IPS-NIHi7 (cell line): Measurements from ENCODE around the gene CDKAL1.
A peak's percentile ranks its signal among the peaks of the same experiment; 100 is the strongest.

Experiments
- DNase-seq: peaks from one replicate; pipeline ENCODE4 v3.0.0; 2012; ENCODE audit warnings: mixed read lengths; ENCODE audit errors: extremely low spot score

Gene CDKAL1

GRCh38 chr6:20960067-20960466 is 425.8 kb downstream of the CDKAL1 start:
- DNase-seq = no peak

- no peak for DNase-seq
Measured at GRCh38 chr6:20965276-20965675, 431.0 kb downstream of the CDKAL1 start.

- DNase-seq = no peak
Measured at GRCh38 chr6:20965915-20966314, 431.7 kb downstream of the CDKAL1 start.

GRCh38 chr6:20969551-20969950 is 435.3 kb downstream of the CDKAL1 start:
- no peak for DNase-seq

GRCh38 chr6:20976391-20976918 is 442.2 kb downstream of the CDKAL1 start:
- no peak for DNase-seq

GRCh38 chr6:20978151-20978614 is 443.9 kb downstream of the CDKAL1 start:
- no peak for DNase-seq

GRCh38 chr6:20979076-20979475 is 444.8 kb downstream of the CDKAL1 start:
- DNase-seq = no peak

GRCh38 chr6:20983961-20984360 is 449.7 kb downstream of the CDKAL1 start:
- DNase-seq = no peak

GRCh38 chr6:20985821-20986220 is 451.6 kb downstream of the CDKAL1 start:
- DNase-seq = no peak

- no peak for DNase-seq
Measured at GRCh38 chr6:20991910-20992309, 457.7 kb downstream of the CDKAL1 start.

GRCh38 chr6:20996099-20996498 is 461.8 kb downstream of the CDKAL1 start:
- DNase-seq = no peak

- DNase-seq = no peak
Measured at GRCh38 chr6:20997143-20997769, 463.0 kb downstream of the CDKAL1 start.

- DNase-seq = no peak
Measured at GRCh38 chr6:20997770-20998147, 463.5 kb downstream of the CDKAL1 start.

- DNase-seq = no peak
Measured at GRCh38 chr6:20998748-20999448, 464.6 kb downstream of the CDKAL1 start.

GRCh38 chr6:21000331-21000801 is 466.1 kb downstream of the CDKAL1 start:
- no peak for DNase-seq

GRCh38 chr6:21001736-21002135 is 467.5 kb downstream of the CDKAL1 start:
- no peak for DNase-seq

- no peak for DNase-seq
Measured at GRCh38 chr6:21003780-21004541, 469.7 kb downstream of the CDKAL1 start.

- no peak for DNase-seq
Measured at GRCh38 chr6:21005816-21006570, 471.7 kb downstream of the CDKAL1 start.

GRCh38 chr6:21019614-21020013 is 485.4 kb downstream of the CDKAL1 start:
- no peak for DNase-seq

- peak; percentile 52 for DNase-seq
Measured at GRCh38 chr6:21022343-21023107, 488.3 kb downstream of the CDKAL1 start.

- DNase-seq = no peak
Measured at GRCh38 chr6:21023210-21023609, 489.0 kb downstream of the CDKAL1 start.
